GM12878 (cell line): Measurements from ENCODE around the gene KRT31. TPM values are rescaled to one million over a fixed set of nuclear protein-coding genes. Genes with fewer than 3 reads are reported as not detected.

Experiments
- ATAC-seq: fragments of 200-7000 bp; cut with Tn5 transposase; 3 replicates; pipeline ENCODE4 v1.9.1; 2020; ENCODE audit warnings: mild to moderate bottlenecking, moderate library complexity
- BruUV-seq: library from RNA; stranded (reverse); fragments of 400-500 nt; replicated peaks from 2 replicates; lab custom pipeline; 2021; lab: Mats Ljungman, UMichigan
- CTCF ChIA-PET: fragments of 300-600 bp; sonication (Branson Sonifier 250); formaldehyde crosslinking; extraction: SDS; loops from one replicate; lab custom pipeline; 2021; ENCODE audit warnings: inconsistent platforms; lab: Yijun Ruan, JAX
- POLR2A ChIA-PET: fragments of 350-600 bp; formaldehyde crosslinking; extraction: SDS; loops from one replicate; lab custom pipeline; 2021; ENCODE audit warnings: inconsistent platforms; lab: Charles Lee
- RAD21 ChIA-PET: fragments of 300-600 bp; sonication (Branson Sonifier 250); formaldehyde crosslinking; loops from one replicate; lab custom pipeline; 2023; ENCODE audit warnings: antibody characterized with exemption; ENCODE audit not compliant: unreplicated experiment; lab: Charles Lee
- SMC1A ChIA-PET: fragments of 300-600 bp; sonication (Branson Sonifier 250); formaldehyde crosslinking; loops from one replicate; lab custom pipeline; 2023; ENCODE audit not compliant: unreplicated experiment, uncharacterized antibody; lab: Charles Lee
- DNase-seq: peaks from one replicate; pipeline ENCODE4 v3.0.0-alpha.2; 2011; ENCODE audit warnings: low read depth, low spot score
- FAIRE-seq: peaks from 3 replicates; lab custom pipeline; 2011; peaks lifted over from hg19 to GRCh38; lab: Jason Lieb, UNC
- H2AFZ ChIP-seq: 2 replicates; pipeline ENCODE4 v1.6.0; 2011; ENCODE audit warnings: low read depth, low read length, control low read depth; ENCODE audit not compliant: control insufficient read depth
- H3K27ac ChIP-seq: 2 replicates; pipeline ENCODE4 v1.5.1; 2011; ENCODE audit warnings: control low read depth; ENCODE audit not compliant: control insufficient read depth, insufficient read depth
- H3K27me3 ChIP-seq, 2 experiments: replicated peaks in 1 of 2; 2 replicates each; pipeline versions ENCODE4 v1.6.0 to v1.6.1; 2011; ENCODE audit warnings: low read length in 1 of 2; ENCODE audit not compliant: control insufficient read depth in 2 of 2, insufficient read depth in 2 of 2
- H3K36me3 ChIP-seq, 2 experiments: 2 replicates each; pipeline ENCODE4 v1.5.1; 2011; ENCODE audit warnings: low read length in 1 of 2; ENCODE audit not compliant: control insufficient read depth in 2 of 2, insufficient read depth in 2 of 2
- H3K4me1 ChIP-seq: 2 replicates; pipeline ENCODE4 v1.6.1; 2011; ENCODE audit warnings: mild to moderate bottlenecking, low read length, moderate library complexity, mixed read lengths; ENCODE audit not compliant: control insufficient read depth, insufficient read depth
- H3K4me2 ChIP-seq: 2 replicates; pipeline ENCODE4 v1.6.0; 2011; ENCODE audit warnings: control low read depth; ENCODE audit not compliant: control insufficient read depth, insufficient read depth
- H3K4me3 ChIP-seq: fragments of 200-600 bp; sonication (generic); 2 replicates; pipeline ENCODE4 v1.5.1; 2016
- H3K79me2 ChIP-seq: 2 replicates; pipeline ENCODE4 v1.6.0; 2011; ENCODE audit warnings: low read length; ENCODE audit not compliant: control insufficient read depth, insufficient read depth
- H3K9ac ChIP-seq: 2 replicates; pipeline ENCODE4 v1.8.0; 2011; ENCODE audit warnings: low read length, control low read depth, mixed read lengths; ENCODE audit not compliant: control insufficient read depth, insufficient read depth
- H3K9me3 ChIP-seq: replicated peaks from 3 replicates; pipeline ENCODE4 v1.5.1; 2011; ENCODE audit warnings: mild to moderate bottlenecking, low read length; ENCODE audit not compliant: control insufficient read depth, insufficient read depth
- H4K20me1 ChIP-seq: 2 replicates; pipeline ENCODE4 v1.6.0; 2011; ENCODE audit not compliant: control insufficient read depth, insufficient read depth
- BCL11A ChIP-seq: IDR thresholded peaks from 2 replicates; pipeline ENCODE4 v1.6.1; 2011; ENCODE audit warnings: low read depth, low read length
- BHLHE40 ChIP-seq, 2 experiments: fragments of 450-650 bp in 1 of 2; IDR thresholded peaks; 2 replicates each; pipeline ENCODE4 v1.6.1; 2011 to 2017; ENCODE audit warnings: low read depth in 2 of 2, borderline replicate concordance in 1 of 2, improper control_type of control experiment in 1 of 2, low read length in 1 of 2, mild to moderate bottlenecking in 1 of 2
- FOS ChIP-seq: IDR thresholded peaks from 3 replicates; pipeline ENCODE4 v1.6.1; 2011; ENCODE audit warnings: borderline replicate concordance; ENCODE audit not compliant: insufficient read length; ENCODE audit errors: extremely low read depth
- FOXM1 ChIP-seq: IDR thresholded peaks from 2 replicates; pipeline ENCODE4 v1.6.1; 2012; ENCODE audit warnings: low read depth, mild to moderate bottlenecking, inconsistent platforms, low read length, moderate library complexity
- GATAD2B ChIP-seq: fragments of 450-650 bp; conservative IDR thresholded peaks from 2 replicates; pipeline ENCODE4 v1.6.1; 2017; ENCODE audit warnings: low read depth, mild to moderate bottlenecking, moderate library complexity
- HCFC1 ChIP-seq: fragments of 150-350 bp; IDR thresholded peaks from 2 replicates; pipeline ENCODE4 v1.6.1; 2014; ENCODE audit warnings: low read length
- HDAC6 ChIP-seq: fragments of 200-600 bp; sonication (generic); IDR thresholded peaks from one replicate; pipeline ENCODE4 v1.8.0; 2017; ENCODE audit warnings: antibody characterized with exemption; ENCODE audit not compliant: unreplicated experiment
- JUND ChIP-seq: IDR thresholded peaks from 2 replicates; pipeline ENCODE4 v1.6.1; 2012; ENCODE audit warnings: low read depth, mild to moderate bottlenecking, low read length, improper control_type of control experiment, moderate library complexity
- MTA2 ChIP-seq: fragments of 450-650 bp; IDR thresholded peaks from 2 replicates; pipeline ENCODE4 v1.6.1; 2016; ENCODE audit warnings: low read depth, mild to moderate bottlenecking, moderate library complexity
- MYC ChIP-seq: IDR thresholded peaks from 2 replicates; pipeline ENCODE4 v1.6.1; 2011; ENCODE audit warnings: mild to moderate bottlenecking, low read length, moderate library complexity, inconsistent platforms; ENCODE audit not compliant: insufficient read depth, insufficient replicate concordance, insufficient read length, severe bottlenecking
- PAX5 ChIP-seq: IDR thresholded peaks from 2 replicates; pipeline ENCODE4 v1.6.1; 2011; ENCODE audit warnings: low read depth, low read length, borderline replicate concordance
- POU2F2 ChIP-seq: IDR thresholded peaks from 3 replicates; pipeline ENCODE4 v1.6.1; 2011; ENCODE audit warnings: low read depth, mild to moderate bottlenecking, low read length, borderline replicate concordance
- SPI1 ChIP-seq: IDR thresholded peaks from 2 replicates; pipeline ENCODE4 v1.6.1; 2011; ENCODE audit warnings: low read depth, mild to moderate bottlenecking, low read length, moderate library complexity, borderline replicate concordance; ENCODE audit not compliant: insufficient read depth
- STAT3 ChIP-seq: IDR thresholded peaks from 2 replicates; pipeline ENCODE4 v1.6.1; 2011; ENCODE audit warnings: low read depth, low read length, improper control_type of control experiment
- TBL1XR1 ChIP-seq: IDR thresholded peaks from 2 replicates; pipeline ENCODE4 v1.6.1; 2012; ENCODE audit warnings: low read depth, low read length, improper control_type of control experiment
- WGBS: methylation state at CpG from one replicate; pipeline ENCODE4 v1.1.6; 2016; ENCODE audit warnings: low lambda C conversion rate; ENCODE audit not compliant: insufficient replicate concordance, insufficient coverage; ENCODE audit errors: missing lambda C conversion rate; 5-methylcytosine and 5-hydroxymethylcytosine counted together
- in situ Hi-C: fragments of 300-500 bp; cut with MboI; formaldehyde crosslinking; loops from 9 replicates; pipeline ENCODE4 v1.14.3; 2018; ENCODE audit warnings: mixed read lengths
- intact Hi-C: fragments of 100-400 bp; cut with micrococcal nuclease; formaldehyde crosslinking; loops from one replicate; pipeline ENCODE4 v1.14.2; 2022; ENCODE audit not compliant: unreplicated experiment
- polyA plus RNA-seq, 11 experiments: library from polyadenylated mRNA; depleted of rRNA in 4 of 11; unstranded in 6 of 11; stranded (reverse) in 5 of 11; fragments of >200 nt; fragmentation: Nextera tagmentation in 4 of 11; fragmentation: Illumina TruSeq in 1 of 11; extraction: Ambion mirVana in 4 of 11; extraction: Trizol in 1 of 11; gene quantifications; 1 replicate in 1 of 11; 2 replicates in 10 of 11; pipeline versions ENCODE4 v1.2.1 to v1.2.3, GENCODE V29; 2011 to 2016; ENCODE audit warnings: inconsistent platforms in 2 of 11, missing spikeins in 2 of 11, low read depth in 1 of 11
- total RNA-seq, 4 experiments: library from RNA; depleted of rRNA in 3 of 4; stranded (reverse); fragments of >200 nt in 3 of 4; fragmentation: Illumina TruSeq in 1 of 4; extraction: Trizol in 1 of 4; gene quantifications; 2 replicates each; pipeline versions ENCODE4 v1.2.1 to v1.2.3, GENCODE V29; 2013 to 2021
- TF ChIP-seq, protein P1 (sequence below): IDR thresholded peaks from 2 replicates; pipeline ENCODE4 v1.6.1; 2011; ENCODE audit warnings: low read depth, mild to moderate bottlenecking, low read length, moderate library complexity, borderline replicate concordance; ENCODE audit errors: extremely low read depth
- TF ChIP-seq, protein P2 (sequence below), 3 experiments: IDR thresholded peaks in 2 of 3; conservative IDR thresholded peaks in 1 of 3; 2 replicates each; pipeline ENCODE4 v1.5.1; 2011; ENCODE audit warnings: low read depth in 3 of 3, low read length in 3 of 3, mild to moderate bottlenecking in 3 of 3, control low read depth in 2 of 3, moderate library complexity in 2 of 3, inconsistent platforms in 1 of 3, mixed read lengths in 1 of 3; ENCODE audit not compliant: control insufficient read depth in 2 of 3, insufficient read depth in 1 of 3; ENCODE audit errors: extremely low read depth in 1 of 3
- TF ChIP-seq, protein P3 (sequence below): IDR thresholded peaks from 2 replicates; pipeline ENCODE4 v1.6.1; 2012; ENCODE audit warnings: low read depth, low read length, improper control_type of control experiment

The KRT31 gene
- total and polyA plus RNA-seq, 10 of the 15 experiments (the other 5 are each of a cell fraction or from before 2014, with no cell fraction given) = not detected

- Histone ChIP-seq H2AFZ (no peak overlapping the region), H3K9ac (no peak overlapping the region), H3K9me3 (no peaks in the 10 kb centered on the region; the same call in 2 of the 3 replicates), H3K4me3 (no peak overlapping the region), H3K4me2 (no peak overlapping the region), H4K20me1 (no peaks in the 10 kb centered on the region), H3K79me2 (no peaks in the 10 kb centered on the region)
- DNase-seq = no peak
- no peak for ATAC-seq
- ChIA-PET POLR2A (no interaction called here), CTCF (no interaction called here), SMC1A (interaction anchor here (0.7 kb wide), 1 partner anchor 11 kb away, joined by 3 read pairs; no protein-coding TSS in a partner anchor)
- in situ Hi-C loops (no loop called here), intact Hi-C loops (no loop called here)
- BruUV-seq = no TSS peak
- TF ChIP-seq PAX5 (no peak), POU2F2 (no peak), HCFC1 (no peak), JUND (no peak), FOS (no peak), MTA2 (no peak), BHLHE40 (IDR thresholded peaks at IDR 0.05; ENCODE audit: borderline replicate concordance in 1 of 2, low read depth in 2 of 2, low read length in 1 of 2) (no peak), TBL1XR1 (no peak), GATAD2B (no peak), STAT3 (no peak), FOXM1 (no peak), SPI1 (no peak), MYC (no peak), BCL11A (no peak), HDAC6 (no peak)
- TF ChIP-seq, protein P1, sequence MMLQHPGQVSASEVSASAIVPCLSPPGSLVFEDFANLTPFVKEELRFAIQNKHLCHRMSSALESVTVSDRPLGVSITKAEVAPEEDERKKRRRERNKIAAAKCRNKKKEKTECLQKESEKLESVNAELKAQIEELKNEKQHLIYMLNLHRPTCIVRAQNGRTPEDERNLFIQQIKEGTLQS = no peak
- TF ChIP-seq, protein P2, sequence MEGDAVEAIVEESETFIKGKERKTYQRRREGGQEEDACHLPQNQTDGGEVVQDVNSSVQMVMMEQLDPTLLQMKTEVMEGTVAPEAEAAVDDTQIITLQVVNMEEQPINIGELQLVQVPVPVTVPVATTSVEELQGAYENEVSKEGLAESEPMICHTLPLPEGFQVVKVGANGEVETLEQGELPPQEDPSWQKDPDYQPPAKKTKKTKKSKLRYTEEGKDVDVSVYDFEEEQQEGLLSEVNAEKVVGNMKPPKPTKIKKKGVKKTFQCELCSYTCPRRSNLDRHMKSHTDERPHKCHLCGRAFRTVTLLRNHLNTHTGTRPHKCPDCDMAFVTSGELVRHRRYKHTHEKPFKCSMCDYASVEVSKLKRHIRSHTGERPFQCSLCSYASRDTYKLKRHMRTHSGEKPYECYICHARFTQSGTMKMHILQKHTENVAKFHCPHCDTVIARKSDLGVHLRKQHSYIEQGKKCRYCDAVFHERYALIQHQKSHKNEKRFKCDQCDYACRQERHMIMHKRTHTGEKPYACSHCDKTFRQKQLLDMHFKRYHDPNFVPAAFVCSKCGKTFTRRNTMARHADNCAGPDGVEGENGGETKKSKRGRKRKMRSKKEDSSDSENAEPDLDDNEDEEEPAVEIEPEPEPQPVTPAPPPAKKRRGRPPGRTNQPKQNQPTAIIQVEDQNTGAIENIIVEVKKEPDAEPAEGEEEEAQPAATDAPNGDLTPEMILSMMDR (IDR thresholded peaks at IDR 0.05 in 2 of 3, conservative IDR thresholded peaks at IDR 0.05 in 1 of 3; ENCODE audit: control insufficient read depth in 2 of 3, extremely low read depth in 1 of 3, insufficient read depth in 1 of 3, low read depth in 3 of 3, low read length in 3 of 3) = no peak
- TF ChIP-seq, protein P3, sequence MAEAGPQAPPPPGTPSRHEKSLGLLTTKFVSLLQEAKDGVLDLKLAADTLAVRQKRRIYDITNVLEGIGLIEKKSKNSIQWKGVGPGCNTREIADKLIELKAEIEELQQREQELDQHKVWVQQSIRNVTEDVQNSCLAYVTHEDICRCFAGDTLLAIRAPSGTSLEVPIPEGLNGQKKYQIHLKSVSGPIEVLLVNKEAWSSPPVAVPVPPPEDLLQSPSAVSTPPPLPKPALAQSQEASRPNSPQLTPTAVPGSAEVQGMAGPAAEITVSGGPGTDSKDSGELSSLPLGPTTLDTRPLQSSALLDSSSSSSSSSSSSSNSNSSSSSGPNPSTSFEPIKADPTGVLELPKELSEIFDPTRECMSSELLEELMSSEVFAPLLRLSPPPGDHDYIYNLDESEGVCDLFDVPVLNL = no peak
- TF ChIP-seq, all 136 proteins: peak for 0
- no peak for FAIRE-seq
- WGBS = 33% methylated on average over 5 of the region's 5 CpGs
- no peaks in the 10 kb centered on the region for H3K27me3 ChIP-seq
- no peaks in the 10 kb centered on the region for H3K36me3 ChIP-seq
- no peaks in the 10 kb centered on the region for H3K4me1 ChIP-seq
- RAD21 ChIA-PET = no interaction called here
- no peak overlapping the region for H3K27ac ChIP-seq
Measured at GRCh38 chr17:41360296-41360995, 37.0 kb downstream of the KRT31 start.
